Measurements from ENCODE around the gene REEP5. TPM values are rescaled to one million over a fixed set of nuclear protein-coding genes. Genes with fewer than 3 reads are reported as not detected.

The REEP5 gene
- total RNA-seq, 1 experiment from 2014 or later: 99.3 TPM

DNA sequence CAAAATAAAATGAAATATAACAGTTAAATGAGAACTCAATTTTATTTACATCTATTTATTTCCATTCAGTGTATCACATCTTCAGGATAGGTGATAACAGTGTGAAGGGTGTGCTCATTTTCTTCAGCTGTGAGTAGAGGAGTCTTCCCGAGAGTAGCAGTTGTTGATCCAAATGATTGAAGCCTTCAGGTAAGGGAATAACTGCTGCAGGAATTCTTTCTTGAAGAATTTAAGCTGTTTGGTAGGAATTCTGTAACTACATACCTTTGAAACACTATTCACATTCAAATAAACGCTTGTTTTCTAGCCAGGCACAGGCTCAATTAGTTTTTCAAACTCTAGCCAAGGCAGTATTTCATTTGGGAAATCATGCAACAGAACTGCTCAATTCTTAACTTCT, 45.7 kb downstream of the REEP5 start:
- Histone ChIP-seq H3K36me3 (ENCODE audit: control insufficient read depth, insufficient read depth, low read length) (no peaks in the 10 kb centered on the region), H3K27me3 (replicated peaks; ENCODE audit: control insufficient read depth, insufficient read depth, low read length) (no peaks in the 10 kb centered on the region), H3K9me3 (no peaks in the 10 kb centered on the region), H3K4me3 (ENCODE audit: low read depth, low read length) (no peak overlapping the region), H3K4me1 (peaks cover 19% of the 10 kb centered on the region)
- Mint-ChIP-seq H3K27ac (ENCODE audit: unreplicated experiment) (no peak overlapping the region), H3K36me3 (ENCODE audit: insufficient read depth, unreplicated experiment) (peaks cover 51% of the 10 kb centered on the region), H3K27me3 (ENCODE audit: insufficient read depth, unreplicated experiment) (no peaks in the 10 kb centered on the region), H3K4me3 (ENCODE audit: unreplicated experiment) (no peak overlapping the region), H3K4me1 (ENCODE audit: low read depth, unreplicated experiment) (peaks cover 18% of the 10 kb centered on the region), H3K9me3 (ENCODE audit: unreplicated experiment) (no peaks in the 10 kb centered on the region)
- CTCF ChIA-PET: no interaction called here
- DNase-seq: no peak
- intact Hi-C loops (cut with micrococcal nuclease; ENCODE audit: unreplicated experiment): no loop called here
- POLR2A ChIA-PET: no interaction called here
- no TSS peak for BruUV-seq (replicated peaks)
- TF ChIP-seq, protein P1, sequence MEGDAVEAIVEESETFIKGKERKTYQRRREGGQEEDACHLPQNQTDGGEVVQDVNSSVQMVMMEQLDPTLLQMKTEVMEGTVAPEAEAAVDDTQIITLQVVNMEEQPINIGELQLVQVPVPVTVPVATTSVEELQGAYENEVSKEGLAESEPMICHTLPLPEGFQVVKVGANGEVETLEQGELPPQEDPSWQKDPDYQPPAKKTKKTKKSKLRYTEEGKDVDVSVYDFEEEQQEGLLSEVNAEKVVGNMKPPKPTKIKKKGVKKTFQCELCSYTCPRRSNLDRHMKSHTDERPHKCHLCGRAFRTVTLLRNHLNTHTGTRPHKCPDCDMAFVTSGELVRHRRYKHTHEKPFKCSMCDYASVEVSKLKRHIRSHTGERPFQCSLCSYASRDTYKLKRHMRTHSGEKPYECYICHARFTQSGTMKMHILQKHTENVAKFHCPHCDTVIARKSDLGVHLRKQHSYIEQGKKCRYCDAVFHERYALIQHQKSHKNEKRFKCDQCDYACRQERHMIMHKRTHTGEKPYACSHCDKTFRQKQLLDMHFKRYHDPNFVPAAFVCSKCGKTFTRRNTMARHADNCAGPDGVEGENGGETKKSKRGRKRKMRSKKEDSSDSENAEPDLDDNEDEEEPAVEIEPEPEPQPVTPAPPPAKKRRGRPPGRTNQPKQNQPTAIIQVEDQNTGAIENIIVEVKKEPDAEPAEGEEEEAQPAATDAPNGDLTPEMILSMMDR (IDR thresholded peaks at IDR 0.05; ENCODE audit: insufficient read depth in 1 of 2, low read depth in 1 of 2, low read length in 1 of 2, severe bottlenecking in 1 of 2, unreplicated experiment in 1 of 2): no peak

DNA sequence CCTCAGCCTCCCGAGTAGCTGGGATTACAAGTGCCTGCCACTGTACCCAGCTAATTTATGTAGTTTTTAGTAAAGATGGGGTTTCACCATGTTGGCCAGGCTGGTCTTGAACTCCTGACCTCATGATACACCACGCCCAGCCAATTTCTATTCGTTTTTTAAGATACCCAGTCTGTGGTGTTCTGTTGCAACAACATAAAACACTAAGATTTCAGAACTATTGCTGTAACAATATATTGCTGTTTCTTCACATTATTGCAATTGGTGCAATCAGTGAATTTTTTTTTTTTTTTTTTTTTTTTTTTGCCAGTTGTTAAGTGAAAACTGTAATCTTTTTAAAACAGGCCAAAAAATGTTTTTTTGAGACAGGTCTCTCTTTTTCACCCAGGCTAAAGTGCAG, 51.1 kb downstream of the REEP5 start:
- H3K36me3 Mint-ChIP-seq (ENCODE audit: insufficient read depth, unreplicated experiment): peaks cover 84% of the 10 kb centered on the region

DNA sequence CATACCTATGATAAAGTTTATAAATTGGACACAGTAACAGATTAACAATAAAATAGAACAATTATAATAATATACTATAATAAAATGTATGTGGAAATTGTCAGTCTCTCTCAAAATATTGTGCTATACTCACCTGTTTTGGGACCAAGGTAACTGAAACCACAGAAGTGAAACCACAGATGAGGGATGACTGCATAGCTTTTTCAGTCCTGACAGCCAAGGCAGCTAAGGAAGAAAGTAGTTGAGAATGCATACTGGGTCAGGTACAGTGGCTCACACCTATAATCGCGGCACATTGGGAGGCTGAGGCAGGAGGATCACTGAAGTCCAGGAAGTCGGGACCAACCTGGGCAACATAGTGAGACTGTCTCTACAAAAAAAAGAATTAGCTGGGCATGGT, 52.1 kb downstream of the REEP5 start:
- H3K9me3 Mint-ChIP-seq (ENCODE audit: unreplicated experiment): no peaks in the 10 kb centered on the region
- DNase-seq: no peak
- CTCF ChIA-PET: no interaction called here
- H3K4me3 ChIP-seq (ENCODE audit: low read depth, low read length): no peak overlapping the region
- peaks cover 81% of the 10 kb centered on the region for H3K36me3 Mint-ChIP-seq (ENCODE audit: insufficient read depth, unreplicated experiment)
- TF ChIP-seq, protein P1 (IDR thresholded peaks at IDR 0.05; ENCODE audit: insufficient read depth in 1 of 2, low read depth in 1 of 2, low read length in 1 of 2, severe bottlenecking in 1 of 2, unreplicated experiment in 1 of 2): no peak
- no peaks in the 10 kb centered on the region for H3K4me1 ChIP-seq
- no peaks in the 10 kb centered on the region for H3K27me3 ChIP-seq (replicated peaks; ENCODE audit: control insufficient read depth, insufficient read depth, low read length)
- intact Hi-C loops (cut with micrococcal nuclease; ENCODE audit: unreplicated experiment): no loop called here
- H3K9me3 ChIP-seq: no peaks in the 10 kb centered on the region
- H3K4me1 Mint-ChIP-seq (ENCODE audit: low read depth, unreplicated experiment): peaks cover 6% of the 10 kb centered on the region
- no peak overlapping the region for H3K4me3 Mint-ChIP-seq (ENCODE audit: unreplicated experiment)
- no peaks in the 10 kb centered on the region for H3K27me3 Mint-ChIP-seq (ENCODE audit: insufficient read depth, unreplicated experiment)
- POLR2A ChIA-PET: interaction anchor here (0.6 kb wide), 1 partner anchor 9 kb away, joined by 3 read pairs; no protein-coding TSS in a partner anchor
- H3K36me3 ChIP-seq (ENCODE audit: control insufficient read depth, insufficient read depth, low read length): peaks cover 1% of the 10 kb centered on the region
- H3K27ac Mint-ChIP-seq (ENCODE audit: unreplicated experiment): no peak overlapping the region
- no TSS peak for BruUV-seq (replicated peaks)

More for the DNA sequence above, 51.1 kb downstream of the REEP5 start:
- intact Hi-C loops (cut with micrococcal nuclease; ENCODE audit: unreplicated experiment): no loop called here
- H3K4me1 Mint-ChIP-seq (ENCODE audit: low read depth, unreplicated experiment): peaks cover 6% of the 10 kb centered on the region
- BruUV-seq (replicated peaks): no TSS peak
- POLR2A ChIA-PET: no interaction called here
- Histone ChIP-seq H3K4me1 (no peaks in the 10 kb centered on the region), H3K36me3 (ENCODE audit: control insufficient read depth, insufficient read depth, low read length) (peaks cover 1% of the 10 kb centered on the region), H3K4me3 (ENCODE audit: low read depth, low read length) (no peak overlapping the region), H3K27me3 (replicated peaks; ENCODE audit: control insufficient read depth, insufficient read depth, low read length) (no peaks in the 10 kb centered on the region), H3K9me3 (no peaks in the 10 kb centered on the region)
- no peak for DNase-seq
- H3K4me3 Mint-ChIP-seq (ENCODE audit: unreplicated experiment): no peak overlapping the region
- H3K27me3 Mint-ChIP-seq (ENCODE audit: insufficient read depth, unreplicated experiment): no peaks in the 10 kb centered on the region
- CTCF ChIA-PET: no interaction called here
- H3K27ac Mint-ChIP-seq (ENCODE audit: unreplicated experiment): no peak overlapping the region
- H3K9me3 Mint-ChIP-seq (ENCODE audit: unreplicated experiment): no peaks in the 10 kb centered on the region
- TF ChIP-seq, protein P1 (IDR thresholded peaks at IDR 0.05; ENCODE audit: insufficient read depth in 1 of 2, low read depth in 1 of 2, low read length in 1 of 2, severe bottlenecking in 1 of 2, unreplicated experiment in 1 of 2): no peak
